Vagina (tissue), 2 donors: ENCODE measurements around the gene TTLL12.

Source experiments
- POLR2A ChIP-seq, 2 donors: fragments of 450-650 bp; IDR thresholded peaks; one replicate each; pipeline ENCODE4 v1.6.1; 2017; ENCODE audit warnings: antibody characterized with exemption in 2 of 2, mild to moderate bottlenecking in 2 of 2, moderate library complexity in 2 of 2
- TF ChIP-seq, protein P1 (sequence below), 3 experiments: fragments of 450-650 bp in 2 of 3; fragments of 200-600 bp in 1 of 3; sonication (generic) in 1 of 3; IDR thresholded peaks; one replicate each; pipeline ENCODE4 v1.5.1; 2017 to 2019; ENCODE audit warnings: antibody characterized with exemption in 3 of 3, mild to moderate bottlenecking in 2 of 3, moderate library complexity in 2 of 3

DNA sequence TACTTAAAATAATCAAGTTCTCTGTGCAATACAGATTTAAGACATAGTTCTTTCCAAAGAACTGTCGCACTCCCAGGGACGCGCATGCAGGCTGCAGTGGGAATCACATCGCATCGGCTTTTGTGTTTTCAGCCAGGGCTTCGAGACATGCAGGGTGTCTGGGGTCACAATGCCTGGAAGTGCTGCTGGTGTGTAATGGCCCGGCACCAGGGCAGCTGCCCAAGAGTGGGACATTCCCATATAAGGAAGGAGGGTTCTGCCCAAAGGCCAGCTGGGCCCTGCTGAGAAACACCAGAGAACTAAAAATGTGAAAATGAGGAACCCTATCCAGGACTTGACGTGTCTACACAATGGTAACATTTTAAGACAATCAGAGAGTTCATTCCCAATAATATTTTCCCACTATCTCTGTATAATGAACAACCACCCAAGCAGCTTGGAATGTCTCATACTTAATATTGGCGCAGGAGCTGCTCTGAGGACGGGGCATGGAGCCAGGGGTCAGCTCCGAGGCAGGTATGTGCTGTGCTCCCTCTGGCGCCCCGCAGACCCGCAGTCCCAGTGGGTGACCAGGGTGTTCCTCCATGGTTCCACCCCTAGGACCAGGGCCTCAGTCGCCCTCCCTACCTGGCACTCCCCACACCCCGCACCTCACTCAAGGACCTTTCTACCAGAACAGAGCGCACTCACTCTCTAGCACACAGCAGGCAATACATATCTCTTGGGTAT lies 55.0 kb downstream of the TTLL12 start:
- TF ChIP-seq, protein P1, sequence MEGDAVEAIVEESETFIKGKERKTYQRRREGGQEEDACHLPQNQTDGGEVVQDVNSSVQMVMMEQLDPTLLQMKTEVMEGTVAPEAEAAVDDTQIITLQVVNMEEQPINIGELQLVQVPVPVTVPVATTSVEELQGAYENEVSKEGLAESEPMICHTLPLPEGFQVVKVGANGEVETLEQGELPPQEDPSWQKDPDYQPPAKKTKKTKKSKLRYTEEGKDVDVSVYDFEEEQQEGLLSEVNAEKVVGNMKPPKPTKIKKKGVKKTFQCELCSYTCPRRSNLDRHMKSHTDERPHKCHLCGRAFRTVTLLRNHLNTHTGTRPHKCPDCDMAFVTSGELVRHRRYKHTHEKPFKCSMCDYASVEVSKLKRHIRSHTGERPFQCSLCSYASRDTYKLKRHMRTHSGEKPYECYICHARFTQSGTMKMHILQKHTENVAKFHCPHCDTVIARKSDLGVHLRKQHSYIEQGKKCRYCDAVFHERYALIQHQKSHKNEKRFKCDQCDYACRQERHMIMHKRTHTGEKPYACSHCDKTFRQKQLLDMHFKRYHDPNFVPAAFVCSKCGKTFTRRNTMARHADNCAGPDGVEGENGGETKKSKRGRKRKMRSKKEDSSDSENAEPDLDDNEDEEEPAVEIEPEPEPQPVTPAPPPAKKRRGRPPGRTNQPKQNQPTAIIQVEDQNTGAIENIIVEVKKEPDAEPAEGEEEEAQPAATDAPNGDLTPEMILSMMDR (IDR thresholded peaks at IDR 0.05): no peak
- no peak for TF ChIP-seq POLR2A (IDR thresholded peaks at IDR 0.05)
